SK-N-SH (cell line): ENCODE measurements around the gene SH3BP1. TPM values are rescaled to one million over a fixed set of nuclear protein-coding genes. Genes with fewer than 3 reads are reported as not detected.

Experiments
- CTCF ChIA-PET: fragments of 300-600, 350-600 bp; formaldehyde crosslinking; extraction: SDS; loops from one replicate; lab custom pipeline; 2021; lab: Yijun Ruan, JAX
- POLR2A ChIA-PET: fragments of 350-600 bp; sonication (Branson Sonifier 250); formaldehyde crosslinking; extraction: SDS; loops from one replicate; lab custom pipeline; 2020; ENCODE audit warnings: antibody characterized with exemption, inconsistent platforms; lab: Yijun Ruan, JAX
- DNase-seq: peaks from one replicate; pipeline ENCODE4 v3.0.0; 2012
- H2AFZ ChIP-seq: fragments of 200-600 bp; sonication (generic); 2 replicates; pipeline ENCODE4 v1.8.1; 2016; ENCODE audit warnings: antibody characterized with exemption, mild to moderate bottlenecking, low read depth
- H3F3A ChIP-seq: fragments of 200-600 bp; sonication (generic); replicated peaks from 2 replicates; pipeline ENCODE3; 2016; ENCODE audit warnings: antibody characterized with exemption, mild to moderate bottlenecking; ENCODE audit not compliant: insufficient read depth
- H3K27ac ChIP-seq, 2 experiments: fragments of 200-500 bp in 1 of 2; fragments of 200-600 bp in 1 of 2; sonication (Bioruptor generic) in 1 of 2; sonication (generic), shearing (Covaris generic) in 1 of 2; 2 replicates each; pipeline versions ENCODE4 v1.5.1 to v1.6.1; 2014 to 2016; ENCODE audit warnings: low read depth in 2 of 2, inconsistent platforms in 1 of 2, low read length in 1 of 2, mild to moderate bottlenecking in 1 of 2, mixed read lengths in 1 of 2
- H3K27me3 ChIP-seq: fragments of 200-600 bp; sonication (generic), shearing (Covaris generic); 2 replicates; pipeline ENCODE4 v1.6.1; 2016; ENCODE audit warnings: mixed run types; ENCODE audit not compliant: insufficient read depth
- H3K36me3 ChIP-seq, 2 experiments: fragments of 200-500 bp in 1 of 2; fragments of 200-600 bp in 1 of 2; sonication (Bioruptor generic) in 1 of 2; sonication (generic) in 1 of 2; replicated peaks in 1 of 2; 2 replicates each; pipeline versions ENCODE3 to v1.5.1; 2014 to 2016; ENCODE audit warnings: low read length in 1 of 2, mild to moderate bottlenecking in 1 of 2; ENCODE audit not compliant: insufficient read depth in 2 of 2, control insufficient read depth in 1 of 2
- H3K4me1 ChIP-seq, 2 experiments: fragments of 200-500 bp in 1 of 2; fragments of 200-600 bp in 1 of 2; sonication (Bioruptor generic) in 1 of 2; sonication (generic), shearing (Covaris generic) in 1 of 2; 2 replicates each; pipeline versions ENCODE4 v1.5.1 to v1.6.1; 2014 to 2016; ENCODE audit warnings: low read depth in 1 of 2, low read length in 1 of 2, mixed run types in 1 of 2; ENCODE audit not compliant: insufficient read depth in 2 of 2, control insufficient read depth in 1 of 2
- H3K4me2 ChIP-seq: fragments of 200-600 bp; sonication (generic), shearing (Covaris generic); 2 replicates; pipeline ENCODE4 v1.6.1; 2017; ENCODE audit warnings: mixed run types
- H3K4me3 ChIP-seq, 2 experiments: fragments of 200-500 bp in 1 of 2; fragments of 200-600 bp in 1 of 2; sonication (Bioruptor generic) in 1 of 2; sonication (generic), shearing (Covaris generic) in 1 of 2; 2 replicates each; pipeline versions ENCODE4 v1.5.1 to v1.8.1; 2014 to 2016; ENCODE audit warnings: low read depth in 2 of 2, inconsistent platforms in 1 of 2, low read length in 1 of 2, mild to moderate bottlenecking in 1 of 2, mixed read lengths in 1 of 2, moderate library complexity in 1 of 2
- H3K79me2 ChIP-seq: fragments of 200-600 bp; sonication (generic); 2 replicates; pipeline ENCODE4 v1.8.1; 2017; ENCODE audit warnings: mild to moderate bottlenecking; ENCODE audit not compliant: insufficient read depth
- H3K9ac ChIP-seq: fragments of 200-600 bp; sonication (generic); 2 replicates; pipeline ENCODE4 v1.6.1; 2017; ENCODE audit warnings: mixed run types
- H3K9me2 ChIP-seq: fragments of 200-600 bp; sonication (generic); 2 replicates; pipeline ENCODE4 v1.6.1; 2017; ENCODE audit warnings: mixed run types
- H3K9me3 ChIP-seq: fragments of 200-600 bp; sonication (generic); 2 replicates; pipeline ENCODE4 v1.6.1; 2017; ENCODE audit warnings: mixed run types, mild to moderate bottlenecking, moderate library complexity
- H4K20me1 ChIP-seq: fragments of 200-600 bp; sonication (generic); 2 replicates; pipeline ENCODE4 v1.6.1; 2017; ENCODE audit warnings: mild to moderate bottlenecking, mixed run types; ENCODE audit not compliant: insufficient read depth
- CHD2 ChIP-seq: fragments of 150-350 bp; IDR thresholded peaks from 2 replicates; pipeline ENCODE4 v1.6.1; 2018; ENCODE audit warnings: low read length; ENCODE audit not compliant: partially characterized antibody
- ELF1 ChIP-seq: IDR thresholded peaks from 2 replicates; pipeline ENCODE4 v1.4.0; 2012
- EP300 ChIP-seq, 2 experiments: IDR thresholded peaks; 2 replicates each; pipeline versions ENCODE4 v1.4.0 to v1.6.1; 2012; ENCODE audit warnings: borderline replicate concordance in 1 of 2, low read depth in 1 of 2, low read length in 1 of 2
- EZH2phosphoT487 ChIP-seq: fragments of 200-600 bp; sonication (generic); IDR thresholded peaks from 2 replicates; pipeline ENCODE4 v1.6.1; 2017; ENCODE audit warnings: low read depth, mixed run types, mild to moderate bottlenecking, antibody characterized with exemption, moderate library complexity, borderline replicate concordance
- FOSL2 ChIP-seq: IDR thresholded peaks from 2 replicates; pipeline ENCODE4 v1.4.0; 2012; ENCODE audit warnings: low read depth, mild to moderate bottlenecking, moderate library complexity, borderline replicate concordance
- FOXJ3 ChIP-seq: sonication (generic); formaldehyde crosslinking; IDR thresholded peaks from 2 replicates; pipeline ENCODE4 v1.5.1; 2020; ENCODE audit warnings: mild to moderate bottlenecking, missing genetic modification reagents
- FOXM1 ChIP-seq: IDR thresholded peaks from 2 replicates; pipeline ENCODE4 v1.4.0; 2012; ENCODE audit warnings: low read depth, mild to moderate bottlenecking
- GABPA ChIP-seq: IDR thresholded peaks from 2 replicates; pipeline ENCODE4 v1.4.0; 2012; ENCODE audit warnings: low read depth, mild to moderate bottlenecking
- GATA2 ChIP-seq: sonication (generic); formaldehyde crosslinking; IDR thresholded peaks from 2 replicates; pipeline ENCODE4 v1.5.0; 2020; ENCODE audit warnings: mild to moderate bottlenecking, missing genetic modification reagents
- JUND ChIP-seq: IDR thresholded peaks from 2 replicates; pipeline ENCODE4 v1.4.0; 2012
- MXI1 ChIP-seq: IDR thresholded peaks from 2 replicates; pipeline ENCODE4 v1.6.1; 2012; ENCODE audit warnings: mild to moderate bottlenecking, low read depth, low read length, improper control_type of control experiment
- NFIC ChIP-seq: IDR thresholded peaks from 2 replicates; pipeline ENCODE4 v1.4.0; 2012; ENCODE audit warnings: borderline replicate concordance
- NRF1 ChIP-seq: IDR thresholded peaks from 2 replicates; pipeline ENCODE4 v1.6.1; 2012; ENCODE audit warnings: low read depth, mild to moderate bottlenecking, low read length
- PBX3 ChIP-seq: IDR thresholded peaks from 2 replicates; pipeline ENCODE4; 2012
- POLR2AphosphoS5 ChIP-seq: IDR thresholded peaks from 2 replicates; pipeline ENCODE4 v1.6.1; 2012; ENCODE audit warnings: low read depth, low read length
- RAD21 ChIP-seq: IDR thresholded peaks from 2 replicates; pipeline ENCODE4 v1.6.1; 2012; ENCODE audit warnings: mild to moderate bottlenecking, low read length
- RCOR1 ChIP-seq: fragments of 150-350 bp; IDR thresholded peaks from 2 replicates; pipeline ENCODE4 v1.6.1; 2017; ENCODE audit warnings: antibody characterized with exemption, low read length
- RFX5 ChIP-seq: IDR thresholded peaks from 2 replicates; pipeline ENCODE4 v1.6.1; 2012; ENCODE audit warnings: mild to moderate bottlenecking, improper control_type of control experiment, low read length
- SIN3A ChIP-seq: IDR thresholded peaks from 2 replicates; pipeline ENCODE4 v1.6.1; 2012; ENCODE audit warnings: low read depth, mild to moderate bottlenecking, low read length, moderate library complexity, borderline replicate concordance
- SMC3 ChIP-seq: IDR thresholded peaks from 2 replicates; pipeline ENCODE4 v1.6.1; 2012; ENCODE audit warnings: low read depth, low read length, improper control_type of control experiment
- TAF1 ChIP-seq: IDR thresholded peaks from 2 replicates; pipeline ENCODE4 v1.6.1; 2012; ENCODE audit warnings: low read depth, mild to moderate bottlenecking, low read length, moderate library complexity, borderline replicate concordance
- TCF12 ChIP-seq: IDR thresholded peaks from 2 replicates; pipeline ENCODE4 v1.4.0; 2012
- TEAD4 ChIP-seq: IDR thresholded peaks from 2 replicates; pipeline ENCODE4 v1.4.0; 2012; ENCODE audit warnings: mild to moderate bottlenecking, borderline replicate concordance; ENCODE audit not compliant: insufficient read depth
- USF1 ChIP-seq: IDR thresholded peaks from 2 replicates; pipeline ENCODE4 v1.4.0; 2012; ENCODE audit warnings: low read depth, borderline replicate concordance
- YY1 ChIP-seq: IDR thresholded peaks from 2 replicates; pipeline ENCODE4 v1.4.0; 2012; ENCODE audit warnings: low read depth, mild to moderate bottlenecking
- ZBTB33 ChIP-seq: IDR thresholded peaks from 2 replicates; pipeline ENCODE4 v1.4.0; 2012; ENCODE audit warnings: low read depth, borderline replicate concordance
- WGBS: methylation state at CpG from one replicate; pipeline ENCODE4 v1.1.6; 2017; ENCODE audit warnings: low lambda C conversion rate; 5-methylcytosine and 5-hydroxymethylcytosine counted together
- polyA plus RNA-seq, 3 experiments: library from polyadenylated mRNA; depleted of rRNA; stranded (reverse); fragments of >200 nt; gene quantifications; 2 replicates each; pipeline ENCODE4 v1.2.3, GENCODE V29; 2012
- TF ChIP-seq, protein P1 (sequence below): fragments of 150-350 bp; IDR thresholded peaks from 2 replicates; pipeline ENCODE4 v1.6.1; 2016; ENCODE audit warnings: mild to moderate bottlenecking, low read depth, low read length
- TF ChIP-seq, protein P2 (sequence below): fragments of 150-350 bp; IDR thresholded peaks from 2 replicates; pipeline ENCODE4 v1.6.1; 2017; ENCODE audit warnings: antibody characterized with exemption, low read length, low read depth, borderline replicate concordance

SH3BP1 gene
- polyA plus RNA-seq, 1 of the 3 experiments (the other 2 are of a cell fraction), result 8.9 TPM

- no peaks in the 10 kb centered on the region for H3K9me3 ChIP-seq
- WGBS, result under 1% methylated on average over 21 of the region's 42 CpGs
- TF ChIP-seq EP300 (IDR thresholded peaks at IDR 0.05; ENCODE audit: borderline replicate concordance in 1 of 2, low read depth in 1 of 2, low read length in 1 of 2), result peak; percentile 49 to 84; a peak in 3 of 4 replicates
- no peak for TF ChIP-seq FOXJ3 (CRISPR knock-in tag)
- no peak for TF ChIP-seq SMC3
- TF ChIP-seq SIN3A, result peak; percentile 82; the same call in 1 of the 2 replicates
- peak; percentile 93 for TF ChIP-seq FOSL2
- TF ChIP-seq YY1, result peak; percentile 28; the same call in 1 of the 2 replicates
- TF ChIP-seq NFIC, result peak; percentile 65
- no peak for TF ChIP-seq RAD21
- TF ChIP-seq EZH2phosphoT487, result no peak
- TF ChIP-seq ZBTB33, result peak; percentile 83
- TF ChIP-seq GABPA, result peak; percentile 57; the same call in 1 of the 2 replicates
- peak; percentile 68 for TF ChIP-seq FOXM1
- peak; percentile 68 for TF ChIP-seq PBX3
- TF ChIP-seq, protein P1, sequence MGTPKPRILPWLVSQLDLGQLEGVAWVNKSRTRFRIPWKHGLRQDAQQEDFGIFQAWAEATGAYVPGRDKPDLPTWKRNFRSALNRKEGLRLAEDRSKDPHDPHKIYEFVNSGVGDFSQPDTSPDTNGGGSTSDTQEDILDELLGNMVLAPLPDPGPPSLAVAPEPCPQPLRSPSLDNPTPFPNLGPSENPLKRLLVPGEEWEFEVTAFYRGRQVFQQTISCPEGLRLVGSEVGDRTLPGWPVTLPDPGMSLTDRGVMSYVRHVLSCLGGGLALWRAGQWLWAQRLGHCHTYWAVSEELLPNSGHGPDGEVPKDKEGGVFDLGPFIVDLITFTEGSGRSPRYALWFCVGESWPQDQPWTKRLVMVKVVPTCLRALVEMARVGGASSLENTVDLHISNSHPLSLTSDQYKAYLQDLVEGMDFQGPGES, result no peak
- peak; percentile 83 for TF ChIP-seq CHD2
- peak; percentile 51; the same call in 1 of the 2 replicates for TF ChIP-seq ELF1
- no peak for TF ChIP-seq NRF1
- TF ChIP-seq, protein P2, sequence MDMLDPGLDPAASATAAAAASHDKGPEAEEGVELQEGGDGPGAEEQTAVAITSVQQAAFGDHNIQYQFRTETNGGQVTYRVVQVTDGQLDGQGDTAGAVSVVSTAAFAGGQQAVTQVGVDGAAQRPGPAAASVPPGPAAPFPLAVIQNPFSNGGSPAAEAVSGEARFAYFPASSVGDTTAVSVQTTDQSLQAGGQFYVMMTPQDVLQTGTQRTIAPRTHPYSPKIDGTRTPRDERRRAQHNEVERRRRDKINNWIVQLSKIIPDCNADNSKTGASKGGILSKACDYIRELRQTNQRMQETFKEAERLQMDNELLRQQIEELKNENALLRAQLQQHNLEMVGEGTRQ, result no peak
- peak; percentile 84 for TF ChIP-seq JUND
- TF ChIP-seq TAF1, result peak; percentile 56; the same call in 1 of the 2 replicates
- TF ChIP-seq MXI1, result peak; percentile 44; the same call in 1 of the 2 replicates
- TF ChIP-seq RFX5, result no peak; the same call in 1 of the 2 replicates
- TF ChIP-seq GATA2 (CRISPR knock-in tag), result no peak
- TF ChIP-seq RCOR1, result no peak
- no peak for TF ChIP-seq USF1
- peak; percentile 97 for TF ChIP-seq TCF12
- peak; percentile 86 for TF ChIP-seq POLR2AphosphoS5
- TF ChIP-seq TEAD4, result peak; percentile 75; the same call in 1 of the 2 replicates
Observed at GRCh38 chr22:37676736-37677492, 37.4 kb downstream of the SH3BP1 start.

More at GRCh38 chr22:37676736-37677492, 37.4 kb downstream of the SH3BP1 start:
- Histone ChIP-seq H3K27ac (peak overlapping the region; percentile 94), H3K27me3 (no peaks in the 10 kb centered on the region), H3K4me2 (peak overlapping the region; percentile 98), H3K9ac (peak overlapping the region; percentile 94), H3F3A (peaks cover 68% of the 10 kb centered on the region), H3K79me2 (peaks cover 37% of the 10 kb centered on the region), H3K4me3 (peak overlapping the region; percentile 64 to 92), H3K36me3 (peaks cover 17 to 29% of the 10 kb centered on the region in 2 experiments), H2AFZ (no peak overlapping the region), H4K20me1 (peaks cover 45% of the 10 kb centered on the region), H3K9me2 (no peaks in the 10 kb centered on the region), H3K4me1 (peaks cover 16 to 22% of the 10 kb centered on the region in 2 experiments; a peak in 2 of 4 replicates)
- CTCF ChIA-PET, result interaction anchor here (0.9 to 44.3 kb wide), 4 partner anchors 9 to 131 kb away, joined by 3 to 898 read pairs (median 4); partner anchors contain the start of genes GCAT, NOL12 and SH3BP1
- peak; percentile 91 for DNase-seq
- POLR2A ChIA-PET, result interaction anchor here (1.0 to 4.5 kb wide), 2 partner anchors 9 to 19 kb away, joined by 5 to 28 read pairs; partner anchors contain the start of genes NOL12 and PDXP
